ENCODE data around the gene NUBP1. TPM values are rescaled to one million over a fixed set of nuclear protein-coding genes. Genes with fewer than 3 reads are reported as not detected.

NUBP1 gene
- total and polyA plus RNA-seq, 9 of the 15 experiments (the other 6 are each of a cell fraction or from before 2014, with no cell fraction given), result 17.2 to 55.1 (median 35.6) TPM

DNA sequence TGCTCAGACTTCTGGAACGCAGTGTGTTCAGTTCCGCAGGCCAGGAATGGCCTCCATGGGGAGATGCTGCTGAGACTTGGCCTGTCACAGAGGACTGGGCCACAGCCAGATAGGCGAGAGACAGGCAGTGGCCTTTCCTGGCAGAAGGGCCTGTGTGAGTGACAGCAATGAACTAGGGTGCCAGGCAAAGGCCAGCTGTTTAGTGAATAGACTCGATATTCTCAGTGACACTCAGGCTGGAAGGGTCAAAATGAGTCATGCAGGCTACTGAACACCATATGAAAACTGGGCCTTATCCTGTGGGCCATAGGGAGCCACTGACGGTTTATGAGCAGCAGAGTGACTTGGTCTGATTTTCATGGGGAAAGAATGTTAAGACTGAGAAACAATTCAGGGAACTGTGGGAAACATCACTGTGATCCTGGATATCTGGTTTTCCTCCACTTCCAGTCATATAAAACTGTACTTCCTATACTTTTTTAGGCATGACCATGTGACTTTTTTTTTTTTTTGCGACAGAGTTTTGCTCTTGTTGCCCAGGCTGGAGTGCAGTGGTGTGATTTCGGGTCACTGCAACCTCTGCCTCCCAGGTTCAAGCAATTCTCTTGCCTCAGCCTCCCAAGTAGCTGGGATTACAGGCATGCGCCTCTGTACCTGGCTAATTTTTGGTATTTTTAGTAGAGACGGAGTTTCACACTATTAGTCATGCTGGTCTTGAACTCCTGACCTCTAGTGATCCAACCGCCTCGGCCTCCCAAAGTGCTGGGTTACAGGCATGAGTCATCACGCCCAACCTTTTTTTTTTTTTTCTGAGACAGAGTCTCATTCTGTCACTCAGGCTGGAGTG is 5.2 kb upstream of the NUBP1 start (continued):
- TF ChIP-seq ATF1 (CRISPR knock-in tag; IDR thresholded peaks at IDR 0.05) (no peak), ATF1 (tag; IDR thresholded peaks at IDR 0.05) (peak; percentile 37; the same call in 1 of the 2 replicates)

DNA sequence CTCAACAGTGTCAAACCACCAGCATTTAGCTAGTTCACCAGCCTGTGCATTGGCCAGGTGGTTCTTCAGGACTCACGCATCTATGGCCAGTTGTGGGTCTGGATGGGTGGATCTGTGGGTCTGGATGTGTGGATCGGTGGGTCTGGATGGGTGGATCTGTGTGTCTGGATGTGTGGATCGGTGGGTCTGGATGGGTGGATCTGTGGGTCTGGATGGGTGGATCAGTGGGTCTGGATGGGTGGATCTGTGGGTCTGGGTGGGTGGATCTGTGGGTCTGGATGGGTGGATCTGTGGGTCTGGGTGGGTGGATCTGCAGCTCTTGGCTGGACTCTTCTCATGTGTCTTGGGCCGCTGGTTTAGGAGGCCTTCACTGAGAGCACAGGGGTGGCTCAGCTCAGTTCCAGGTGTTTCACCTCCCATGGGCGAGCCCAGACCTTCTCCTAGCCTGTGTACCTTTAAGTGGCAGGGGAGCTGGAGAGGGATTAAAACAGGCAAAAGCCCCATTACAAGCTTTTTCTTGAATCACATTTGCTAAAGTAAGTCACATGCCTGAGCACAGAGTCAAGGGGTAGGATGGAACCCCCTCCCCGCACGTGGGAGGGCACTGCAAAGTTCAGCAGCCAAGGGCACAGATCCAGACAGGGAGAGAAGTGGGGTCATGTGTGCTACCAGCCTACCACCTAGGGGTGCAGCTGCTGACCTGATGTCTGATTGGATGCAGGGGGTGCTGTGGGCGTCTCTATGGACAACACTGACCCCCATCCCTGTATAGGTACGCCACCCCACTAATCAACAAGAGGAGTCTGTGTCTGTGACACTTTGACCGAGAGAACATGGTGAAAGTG is 3.4 kb upstream of the NUBP1 start:
- Histone ChIP-seq H3K9me1 (ENCODE audit: control insufficient read depth, insufficient read depth, low read length) (no peaks in the 10 kb centered on the region), H3K27ac (ENCODE audit: extremely low read depth, low read depth, low read length) (no peak overlapping the region), H3K36me3 (ENCODE audit: control insufficient read depth, insufficient read depth, low read length) (peaks cover under 1% of the 10 kb centered on the region; the same call in 2 of the 3 replicates), H3K4me1 (replicated peaks in 1 of 2; ENCODE audit: control insufficient read depth in 2 of 2, insufficient read depth in 2 of 2, low read length in 2 of 2) (peaks cover 29 to 32% of the 10 kb centered on the region in 2 experiments), H4K20me1 (replicated peaks; ENCODE audit: control insufficient read depth, insufficient read depth, low read length) (no peaks in the 10 kb centered on the region), H3K27me3 (ENCODE audit: control insufficient read depth in 2 of 2, insufficient read depth in 2 of 2, low read length in 2 of 2) (no peaks in the 10 kb centered on the region), H3K4me2 (ENCODE audit: insufficient read depth, low read length) (no peak overlapping the region), H2AFZ (ENCODE audit: low read depth, low read length) (no peak overlapping the region), H3K79me2 (ENCODE audit: control insufficient read depth, insufficient read depth, low read length) (peaks cover 9% of the 10 kb centered on the region; the same call in 2 of the 3 replicates), H3K9ac (ENCODE audit: insufficient read depth in 1 of 2, low read depth in 2 of 2, low read length in 2 of 2) (peak overlapping the region in 1 of 2 experiments; percentile 50; a peak in 1 of 4 replicates), H3K9me3 (replicated peaks; ENCODE audit: control insufficient read depth, insufficient read depth, low read depth, low read length) (no peaks in the 10 kb centered on the region), H3K4me3 (no peak overlapping the region)
- DNase-seq (ENCODE audit: extremely low read depth in 1 of 4, low spot score in 3 of 4) (no peak), FAIRE-seq (no peak), ATAC-seq (no peak)
- CTCF ChIA-PET (ENCODE audit: low intra/inter-chr PET ratio), result no interaction called here
- intact Hi-C loops (cut with micrococcal nuclease), result loop anchor here (5.0 to 10.0 kb wide), 4 partner anchors 75 to 485 kb away; no protein-coding TSS in a partner anchor
- no peak for TF ChIP-seq FOXK1 (CRISPR knock-in tag; IDR thresholded peaks at IDR 0.05; ENCODE audit: borderline replicate concordance)
- in situ Hi-C loops (cut with MboI), result loop anchor here (5.0 kb wide), 2 partner anchors 228 to 488 kb away; no protein-coding TSS in a partner anchor
- POLR2A ChIA-PET, result interaction anchor here (0.7 to 1.4 kb wide), 3 partner anchors 12 to 1561 kb away, joined by 3 read pairs; no protein-coding TSS in a partner anchor
- 72% methylated on average over 6 of the region's 10 CpGs for WGBS (ENCODE audit: insufficient coverage, low coverage, missing lambda C conversion rate)
- no TSS peak for BruUV-seq (replicated peaks)

Data from K562 (cell line).